ENCODE results near the gene SLC35A2. TPM values are rescaled to one million over a fixed set of nuclear protein-coding genes. Genes with fewer than 3 reads are reported as not detected.
A peak's percentile ranks its signal among the peaks of the same experiment; 100 is the strongest.
"Not testable (repeated sequence)": the region's sequence is repeated elsewhere in the genome, so short reads cannot be mapped to it uniquely, and the experiment has no call there.

SLC35A2 gene
- total RNA-seq, 1 experiment from 2014 or later, result 32.6 TPM

- DNase-seq (ENCODE audit: low spot score), result no peak
Measured at GRCh38 chrX:48902776-48903175, 8.7 kb downstream of the SLC35A2 start.

- no peak for DNase-seq (ENCODE audit: low spot score)
Measured at GRCh38 chrX:48902135-48902534, 9.3 kb downstream of the SLC35A2 start.

- no peak for DNase-seq (ENCODE audit: low spot score)
Measured at GRCh38 chrX:48901069-48901468, 10.4 kb downstream of the SLC35A2 start.

GRCh38 chrX:48899078-48899410 lies 12.4 kb downstream of the SLC35A2 start:
- no peak for DNase-seq (ENCODE audit: low spot score)

- DNase-seq (ENCODE audit: low spot score), result peak; percentile 93
Measured at GRCh38 chrX:48897625-48898306, 13.7 kb downstream of the SLC35A2 start, which contains the start of the genes PQBP1 and TIMM17B. Gene PQBP1, plus strand, starts transcription at chrX:48897930. Its CDS starts 580 bp downstream, at chrX:48898510. Gene TIMM17B, minus strand, starts transcription at chrX:48897768. Its CDS starts 19 bp downstream, at chrX:48897749.

GRCh38 chrX:48897157-48897624 lies 14.3 kb downstream of the SLC35A2 start:
- DNase-seq (ENCODE audit: low spot score), result peak; percentile 69

GRCh38 chrX:48896611-48897011 lies 14.8 kb downstream of the SLC35A2 start:
- DNase-seq (ENCODE audit: low spot score), result no peak

GRCh38 chrX:48894891-48895290 lies 16.6 kb downstream of the SLC35A2 start:
- no peak for DNase-seq (ENCODE audit: low spot score)

GRCh38 chrX:48893556-48894348 lies 17.7 kb downstream of the SLC35A2 start:
- no peak for DNase-seq (ENCODE audit: low spot score)

GRCh38 chrX:48892896-48893295 lies 18.6 kb downstream of the SLC35A2 start:
- no peak for DNase-seq (ENCODE audit: low spot score)

GRCh38 chrX:48891402-48892288 lies 19.8 kb downstream of the SLC35A2 start:
- no peak for DNase-seq (ENCODE audit: low spot score)

- DNase-seq (ENCODE audit: low spot score), result no peak
Measured at GRCh38 chrX:48890934-48891401, 20.5 kb downstream of the SLC35A2 start.

- no peak for DNase-seq (ENCODE audit: low spot score)
Measured at GRCh38 chrX:48890296-48890925, 21.0 kb downstream of the SLC35A2 start.

GRCh38 chrX:48886586-48886985 lies 24.9 kb downstream of the SLC35A2 start:
- not testable (repeated sequence) for DNase-seq (ENCODE audit: low spot score)

GRCh38 chrX:48883729-48884128 lies 27.7 kb downstream of the SLC35A2 start:
- no peak for DNase-seq (ENCODE audit: low spot score)

GRCh38 chrX:48876944-48877343 lies 34.5 kb downstream of the SLC35A2 start:
- DNase-seq (ENCODE audit: low spot score), result not testable (repeated sequence)

- not testable (repeated sequence) for DNase-seq (ENCODE audit: low spot score)
Measured at GRCh38 chrX:48872017-48872416, 39.4 kb downstream of the SLC35A2 start.

- peak; percentile 92 for DNase-seq (ENCODE audit: low spot score)
Measured at GRCh38 chrX:48864210-48864609, 47.2 kb downstream of the SLC35A2 start.

GRCh38 chrX:48854898-48855297 lies 56.5 kb downstream of the SLC35A2 start:
- DNase-seq (ENCODE audit: low spot score), result peak; percentile 30

- DNase-seq (ENCODE audit: low spot score), result not testable (repeated sequence)
Measured at GRCh38 chrX:48854121-48854804, 57.2 kb downstream of the SLC35A2 start.

GRCh38 chrX:48853494-48853893 lies 58.0 kb downstream of the SLC35A2 start:
- DNase-seq (ENCODE audit: low spot score), result not testable (repeated sequence)
